ENCODE measurements around the gene UMAD1. TPM values are rescaled to one million over a fixed set of nuclear protein-coding genes. Genes with fewer than 3 reads are reported as not detected.

Gene UMAD1
- total RNA-seq, 4 donors from 2014 or later: 6.1 to 11.2 (median 9.3) TPM

GRCh38 chr7:7793921-7794320, 153.4 kb downstream of the UMAD1 start:
- no peaks in the 10 kb centered on the region for H3K27me3 ChIP-seq
- no peak overlapping the region for H3K4me3 ChIP-seq
- peaks cover 0 to 5% (median 2%) of the 10 kb centered on the region in 4 donors for H3K36me3 ChIP-seq
- no peak overlapping the region for H3K27ac ChIP-seq (replicated peaks in 1 of 4)
- WGBS: 85% methylated on average over 1 of the region's 1 CpG
- TF ChIP-seq CTCF (IDR thresholded peaks at IDR 0.05) (no peak), POLR2A (IDR thresholded peaks at IDR 0.05; ENCODE audit: low read depth) (no peak), EP300 (IDR thresholded peaks at IDR 0.05) (no peak), POLR2AphosphoS5 (IDR thresholded peaks at IDR 0.05) (no peak)
- H3K4me1 ChIP-seq: peaks cover 0 to 9% (median 3%) of the 10 kb centered on the region in 4 donors
- intact Hi-C loops (cut with DNase I): no loop called here
- no peak for DNase-seq (ENCODE audit: extremely low spot score)
- no peaks in the 10 kb centered on the region for H3K9me3 ChIP-seq

- peaks cover 0 to 5% (median 2%) of the 10 kb centered on the region in 4 donors for H3K36me3 ChIP-seq
- 86% methylated on average over 2 of the region's 2 CpGs for WGBS
- H3K27me3 ChIP-seq: no peaks in the 10 kb centered on the region
- H3K4me3 ChIP-seq: no peak overlapping the region
- intact Hi-C loops (cut with DNase I): no loop called here
- DNase-seq (ENCODE audit: extremely low spot score): no peak
- no peak overlapping the region for H3K27ac ChIP-seq (replicated peaks in 1 of 4)
- peaks cover 0 to 9% (median 3%) of the 10 kb centered on the region in 4 donors for H3K4me1 ChIP-seq
- H3K9me3 ChIP-seq: no peaks in the 10 kb centered on the region
- TF ChIP-seq POLR2A (IDR thresholded peaks at IDR 0.05; ENCODE audit: low read depth): no peak
- no peak for TF ChIP-seq POLR2AphosphoS5 (IDR thresholded peaks at IDR 0.05)
- TF ChIP-seq EP300 (IDR thresholded peaks at IDR 0.05): no peak
- no peak for TF ChIP-seq CTCF (IDR thresholded peaks at IDR 0.05)
Observed at GRCh38 chr7:7795203-7795602, 154.7 kb downstream of the UMAD1 start.

DNA sequence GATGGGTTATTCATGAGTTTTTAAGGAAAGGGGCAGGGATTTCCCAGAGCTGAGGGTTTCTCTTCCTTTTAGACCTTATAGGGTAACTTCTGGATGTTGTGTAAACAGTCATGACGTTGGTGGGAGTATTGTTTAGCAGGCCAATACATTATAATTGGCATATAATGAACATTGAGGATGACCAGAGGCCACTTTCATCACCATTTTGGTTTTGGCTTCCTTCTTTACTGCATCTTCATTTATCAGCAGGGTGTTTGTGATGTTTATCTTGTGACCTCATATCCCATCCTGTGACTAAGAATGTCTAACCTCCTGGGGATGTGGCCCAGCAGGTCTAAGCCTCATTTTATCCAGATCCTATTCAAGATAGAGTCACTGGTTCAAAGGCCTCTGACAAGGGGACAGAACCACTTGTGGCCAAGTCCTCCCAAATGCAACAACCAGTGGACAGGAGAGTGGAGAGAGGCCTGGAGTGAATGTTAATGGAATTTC, 155.1 kb downstream of the UMAD1 start:
- H3K4me3 ChIP-seq: no peak overlapping the region
- intact Hi-C loops (cut with DNase I): no loop called here

DNA sequence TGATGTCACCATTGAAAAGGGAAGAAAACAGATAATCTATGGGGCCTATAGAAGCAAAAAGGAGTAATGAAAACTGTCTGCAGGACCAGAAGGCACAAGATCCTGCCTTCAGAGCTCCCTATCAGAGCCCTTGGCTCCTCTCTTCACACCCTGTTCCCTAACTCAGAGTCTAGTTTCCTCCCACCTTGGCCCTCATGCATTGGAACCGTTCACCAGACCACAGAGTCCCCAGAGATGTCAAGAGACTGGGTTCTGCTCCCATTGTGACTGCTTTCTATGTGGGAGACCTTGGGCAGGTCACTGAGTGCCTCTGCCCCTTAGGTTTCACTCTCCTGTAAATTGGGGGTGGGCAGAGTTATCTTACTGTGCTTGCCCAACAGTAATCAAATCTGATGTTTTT, 158.0 kb downstream of the UMAD1 start:
- 27% methylated on average over 1 of the region's 1 CpG for WGBS
- intact Hi-C loops (cut with DNase I): loop anchor here (2.0 kb wide), 1 partner anchor 20 kb away; no protein-coding TSS in a partner anchor
- no peak for DNase-seq (ENCODE audit: extremely low spot score)
- no peak for TF ChIP-seq EP300 (IDR thresholded peaks at IDR 0.05)
- TF ChIP-seq CTCF (IDR thresholded peaks at IDR 0.05): no peak
- no peaks in the 10 kb centered on the region for H3K27me3 ChIP-seq
- no peak overlapping the region for H3K4me3 ChIP-seq
- H3K9me3 ChIP-seq: no peaks in the 10 kb centered on the region
- H3K36me3 ChIP-seq: peaks cover 0 to 5% (median 2%) of the 10 kb centered on the region in 4 donors
- no peak overlapping the region for H3K27ac ChIP-seq (replicated peaks in 1 of 4)
- H3K4me1 ChIP-seq: no peaks in the 10 kb centered on the region

More for the DNA sequence above, 155.1 kb downstream of the UMAD1 start:
- peaks cover 0 to 9% (median 3%) of the 10 kb centered on the region in 4 donors for H3K4me1 ChIP-seq
- DNase-seq (ENCODE audit: extremely low spot score): no peak
- H3K36me3 ChIP-seq: peaks cover 0 to 5% (median 2%) of the 10 kb centered on the region in 4 donors
- H3K27me3 ChIP-seq: no peaks in the 10 kb centered on the region
- TF ChIP-seq POLR2A (IDR thresholded peaks at IDR 0.05; ENCODE audit: low read depth) (no peak), POLR2AphosphoS5 (IDR thresholded peaks at IDR 0.05) (no peak), CTCF (IDR thresholded peaks at IDR 0.05) (no peak)
- no peaks in the 10 kb centered on the region for H3K9me3 ChIP-seq
- H3K27ac ChIP-seq (replicated peaks in 1 of 4): no peak overlapping the region
- 60% methylated on average over 1 of the region's 1 CpG for WGBS

GRCh38 chr7:7799138-7799537, 158.6 kb downstream of the UMAD1 start:
- no peak for DNase-seq (ENCODE audit: extremely low spot score)
- peaks cover 0 to 7% (median 2%) of the 10 kb centered on the region in 4 donors for H3K36me3 ChIP-seq
- TF ChIP-seq POLR2AphosphoS5 (IDR thresholded peaks at IDR 0.05): no peak
- TF ChIP-seq POLR2A (IDR thresholded peaks at IDR 0.05; ENCODE audit: low read depth): no peak
- no peak for TF ChIP-seq CTCF (IDR thresholded peaks at IDR 0.05)
- no peak for TF ChIP-seq EP300 (IDR thresholded peaks at IDR 0.05)
- intact Hi-C loops (cut with DNase I): loop anchor here (2.0 kb wide), 1 partner anchor 20 kb away; no protein-coding TSS in a partner anchor
- no peaks in the 10 kb centered on the region for H3K9me3 ChIP-seq
- H3K27ac ChIP-seq (replicated peaks in 1 of 4): no peak overlapping the region
- no peaks in the 10 kb centered on the region for H3K27me3 ChIP-seq
- no peaks in the 10 kb centered on the region for H3K4me1 ChIP-seq
- no peak overlapping the region for H3K4me3 ChIP-seq
- WGBS: 80% methylated on average over 4 of the region's 4 CpGs
